Measurements from ENCODE around the gene KCNT2. TPM values are rescaled to one million over a fixed set of nuclear protein-coding genes. Genes with fewer than 3 reads are reported as not detected.

KCNT2 gene
- total RNA-seq, 2 experiments from 2014 or later: not detected

- Mint-ChIP-seq H3K4me1 (no peaks in the 10 kb centered on the region), H3K27me3 (no peaks in the 10 kb centered on the region), H3K9me3 (peaks cover 3% of the 10 kb centered on the region), H3K36me3 (no peaks in the 10 kb centered on the region), H3K27ac (no peak overlapping the region), H3K4me3 (no peak overlapping the region)
- DNase-seq: no peak
- POLR2A ChIA-PET: no interaction called here
- ATAC-seq (ENCODE audit: low read depth): no peak
These were observed 378.7 kb downstream of the KCNT2 start for GRCh38 chr1:196229546-196229945.

- Mint-ChIP-seq H3K4me3 (no peak overlapping the region), H3K27me3 (no peaks in the 10 kb centered on the region), H3K4me1 (no peaks in the 10 kb centered on the region), H3K27ac (no peak overlapping the region), H3K36me3 (no peaks in the 10 kb centered on the region), H3K9me3 (no peaks in the 10 kb centered on the region)
- POLR2A ChIA-PET: no interaction called here
- ATAC-seq (ENCODE audit: low read depth): no peak
- no peak for DNase-seq
These were observed 393.4 kb downstream of the KCNT2 start for GRCh38 chr1:196214866-196215265.

- H3K4me3 Mint-ChIP-seq: no peak overlapping the region
- H3K9me3 Mint-ChIP-seq: no peaks in the 10 kb centered on the region
- no peaks in the 10 kb centered on the region for H3K36me3 Mint-ChIP-seq
- DNase-seq: no peak
- POLR2A ChIA-PET: no interaction called here
- no peaks in the 10 kb centered on the region for H3K27me3 Mint-ChIP-seq
- no peak for ATAC-seq (ENCODE audit: low read depth)
- no peaks in the 10 kb centered on the region for H3K4me1 Mint-ChIP-seq
- H3K27ac Mint-ChIP-seq: no peak overlapping the region
These were observed 398.3 kb downstream of the KCNT2 start for GRCh38 chr1:196209983-196210382.

- Mint-ChIP-seq H3K4me3 (no peak overlapping the region), H3K27me3 (no peaks in the 10 kb centered on the region), H3K4me1 (no peaks in the 10 kb centered on the region), H3K36me3 (no peaks in the 10 kb centered on the region), H3K27ac (no peak overlapping the region), H3K9me3 (no peaks in the 10 kb centered on the region)
- no peak for DNase-seq
- ATAC-seq (ENCODE audit: low read depth): no peak
- POLR2A ChIA-PET: no interaction called here
These were observed 399.0 kb downstream of the KCNT2 start for GRCh38 chr1:196209265-196209664.

GRCh38 chr1:196207612-196208217 is 400.5 kb downstream of the KCNT2 start:
- POLR2A ChIA-PET: no interaction called here
- Mint-ChIP-seq H3K27me3 (no peaks in the 10 kb centered on the region), H3K36me3 (no peaks in the 10 kb centered on the region), H3K4me1 (no peaks in the 10 kb centered on the region), H3K4me3 (no peak overlapping the region), H3K27ac (no peak overlapping the region), H3K9me3 (no peaks in the 10 kb centered on the region)
- ATAC-seq (ENCODE audit: low read depth) (no peak), DNase-seq (no peak)

- Mint-ChIP-seq H3K4me3 (no peak overlapping the region), H3K27me3 (no peaks in the 10 kb centered on the region), H3K36me3 (no peaks in the 10 kb centered on the region), H3K9me3 (no peaks in the 10 kb centered on the region), H3K4me1 (no peaks in the 10 kb centered on the region), H3K27ac (no peak overlapping the region)
- ATAC-seq (ENCODE audit: low read depth) (no peak), DNase-seq (no peak)
- POLR2A ChIA-PET: no interaction called here
These were observed 402.4 kb downstream of the KCNT2 start for GRCh38 chr1:196205882-196206281.

GRCh38 chr1:196196486-196196885 is 411.8 kb downstream of the KCNT2 start:
- no peak for ATAC-seq (ENCODE audit: low read depth)
- no peak for DNase-seq
- Mint-ChIP-seq H3K27me3 (no peaks in the 10 kb centered on the region), H3K27ac (no peak overlapping the region), H3K4me1 (no peaks in the 10 kb centered on the region), H3K36me3 (no peaks in the 10 kb centered on the region), H3K9me3 (peaks cover 5% of the 10 kb centered on the region), H3K4me3 (no peak overlapping the region)
- POLR2A ChIA-PET: no interaction called here

GRCh38 chr1:196193896-196194559 is 414.2 kb downstream of the KCNT2 start:
- DNase-seq (no peak), ATAC-seq (ENCODE audit: low read depth) (no peak)
- Mint-ChIP-seq H3K9me3 (peaks cover 7% of the 10 kb centered on the region), H3K4me1 (no peaks in the 10 kb centered on the region), H3K36me3 (no peaks in the 10 kb centered on the region), H3K27ac (no peak overlapping the region), H3K27me3 (no peaks in the 10 kb centered on the region), H3K4me3 (no peak overlapping the region)
- POLR2A ChIA-PET: no interaction called here

GRCh38 chr1:196183941-196184340 is 424.3 kb downstream of the KCNT2 start:
- POLR2A ChIA-PET: no interaction called here
- no peaks in the 10 kb centered on the region for H3K27me3 Mint-ChIP-seq

GRCh38 chr1:196181594-196181878 is 426.7 kb downstream of the KCNT2 start:
- Mint-ChIP-seq H3K27me3 (no peaks in the 10 kb centered on the region), H3K4me1 (no peaks in the 10 kb centered on the region), H3K27ac (no peak overlapping the region), H3K4me3 (no peak overlapping the region), H3K36me3 (no peaks in the 10 kb centered on the region), H3K9me3 (no peaks in the 10 kb centered on the region)
- no peak for ATAC-seq (ENCODE audit: low read depth)
- no peak for DNase-seq
- POLR2A ChIA-PET: no interaction called here

More at GRCh38 chr1:196183941-196184340, 424.3 kb downstream of the KCNT2 start:
- ATAC-seq (ENCODE audit: low read depth) (no peak), DNase-seq (no peak)
- no peaks in the 10 kb centered on the region for H3K4me1 Mint-ChIP-seq
- no peak overlapping the region for H3K4me3 Mint-ChIP-seq
- no peaks in the 10 kb centered on the region for H3K36me3 Mint-ChIP-seq
- H3K27ac Mint-ChIP-seq: no peak overlapping the region
- no peaks in the 10 kb centered on the region for H3K9me3 Mint-ChIP-seq

- ATAC-seq (ENCODE audit: low read depth): no peak
- no peaks in the 10 kb centered on the region for H3K9me3 Mint-ChIP-seq
- no peak overlapping the region for H3K27ac Mint-ChIP-seq
- no peak for DNase-seq
- no peaks in the 10 kb centered on the region for H3K36me3 Mint-ChIP-seq
- POLR2A ChIA-PET: no interaction called here
- H3K4me3 Mint-ChIP-seq: no peak overlapping the region
- no peaks in the 10 kb centered on the region for H3K27me3 Mint-ChIP-seq
- no peaks in the 10 kb centered on the region for H3K4me1 Mint-ChIP-seq
These were observed 427.2 kb downstream of the KCNT2 start for GRCh38 chr1:196180847-196181593.

GRCh38 chr1:196178083-196178635 is 430.1 kb downstream of the KCNT2 start:
- H3K36me3 Mint-ChIP-seq: no peaks in the 10 kb centered on the region
- no peak overlapping the region for H3K4me3 Mint-ChIP-seq
- POLR2A ChIA-PET: no interaction called here
- no peak for DNase-seq
- H3K27me3 Mint-ChIP-seq: no peaks in the 10 kb centered on the region
- H3K4me1 Mint-ChIP-seq: no peaks in the 10 kb centered on the region
- no peak overlapping the region for H3K27ac Mint-ChIP-seq
- ATAC-seq (ENCODE audit: low read depth): no peak
- H3K9me3 Mint-ChIP-seq: no peaks in the 10 kb centered on the region
